ENCODE results near the gene NEU4.

GRCh38 chr2:241808721-241809382 lies at the start of gene NEU4:
- no peak for TF ChIP-seq POLR2AphosphoS5 (IDR thresholded peaks at IDR 0.05; ENCODE audit: borderline replicate concordance, low read depth, low read length)
- no peak for TF ChIP-seq EZH2 (IDR thresholded peaks at IDR 0.05)
- no peak for TF ChIP-seq FOXP2 (optimal IDR thresholded peaks at IDR 0.05; ENCODE audit: control extremely low read depth, extremely low read length, insufficient read depth)

Data from SK-N-MC (cell line).